ENCODE results near the gene GPANK1. TPM values are rescaled to one million over a fixed set of nuclear protein-coding genes. Genes with fewer than 3 reads are reported as not detected.

Gene GPANK1
- total and polyA plus RNA-seq, 2 experiments from 2014 or later, result 27.5 to 36.2 TPM

DNA sequence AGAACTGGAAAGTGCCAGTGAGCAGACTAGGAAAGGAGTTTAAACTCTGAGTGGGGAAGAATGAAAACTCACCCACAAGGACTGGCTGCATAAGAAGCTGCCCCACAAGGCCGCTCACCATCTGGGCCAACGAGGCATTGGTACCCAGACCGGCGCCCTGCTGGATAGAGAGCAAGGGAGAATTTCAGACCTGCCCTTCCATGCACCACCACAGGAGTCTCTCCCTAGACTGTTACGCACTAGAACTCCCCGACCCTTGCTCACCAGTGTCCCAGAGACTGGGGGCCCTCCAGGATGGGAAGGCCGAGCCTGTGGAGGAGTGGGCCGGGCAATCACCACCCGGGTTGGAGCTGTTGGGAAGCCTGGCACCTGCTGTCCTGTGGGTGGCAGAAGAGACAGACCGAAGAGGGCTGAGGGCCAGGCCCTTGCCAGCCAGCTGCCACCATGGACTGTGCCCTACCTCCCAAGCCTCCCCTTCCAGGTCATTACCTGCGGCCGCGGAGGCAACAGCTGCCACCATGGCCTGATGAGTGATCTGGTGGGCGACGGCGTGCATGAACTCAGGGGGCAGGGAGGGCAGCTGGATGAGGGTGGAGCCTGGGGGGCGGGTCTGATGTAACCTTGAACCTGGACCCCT is 20.9 kb downstream of the GPANK1 start:
- Histone ChIP-seq H3K9me3 (ENCODE audit: low read depth) (no peaks in the 10 kb centered on the region), H3K4me3 (no peak overlapping the region), H3K36me3 (peaks cover 82% of the 10 kb centered on the region), H3K27ac (no peak overlapping the region), H3K27me3 (no peaks in the 10 kb centered on the region), H3K4me1 (ENCODE audit: low read depth) (no peaks in the 10 kb centered on the region)
- no peak for DNase-seq (ENCODE audit: low read depth in 1 of 2, low spot score in 1 of 2)
- TF ChIP-seq, protein P1, sequence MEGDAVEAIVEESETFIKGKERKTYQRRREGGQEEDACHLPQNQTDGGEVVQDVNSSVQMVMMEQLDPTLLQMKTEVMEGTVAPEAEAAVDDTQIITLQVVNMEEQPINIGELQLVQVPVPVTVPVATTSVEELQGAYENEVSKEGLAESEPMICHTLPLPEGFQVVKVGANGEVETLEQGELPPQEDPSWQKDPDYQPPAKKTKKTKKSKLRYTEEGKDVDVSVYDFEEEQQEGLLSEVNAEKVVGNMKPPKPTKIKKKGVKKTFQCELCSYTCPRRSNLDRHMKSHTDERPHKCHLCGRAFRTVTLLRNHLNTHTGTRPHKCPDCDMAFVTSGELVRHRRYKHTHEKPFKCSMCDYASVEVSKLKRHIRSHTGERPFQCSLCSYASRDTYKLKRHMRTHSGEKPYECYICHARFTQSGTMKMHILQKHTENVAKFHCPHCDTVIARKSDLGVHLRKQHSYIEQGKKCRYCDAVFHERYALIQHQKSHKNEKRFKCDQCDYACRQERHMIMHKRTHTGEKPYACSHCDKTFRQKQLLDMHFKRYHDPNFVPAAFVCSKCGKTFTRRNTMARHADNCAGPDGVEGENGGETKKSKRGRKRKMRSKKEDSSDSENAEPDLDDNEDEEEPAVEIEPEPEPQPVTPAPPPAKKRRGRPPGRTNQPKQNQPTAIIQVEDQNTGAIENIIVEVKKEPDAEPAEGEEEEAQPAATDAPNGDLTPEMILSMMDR (IDR thresholded peaks at IDR 0.05; ENCODE audit: low read depth, low read length), result no peak

DNA sequence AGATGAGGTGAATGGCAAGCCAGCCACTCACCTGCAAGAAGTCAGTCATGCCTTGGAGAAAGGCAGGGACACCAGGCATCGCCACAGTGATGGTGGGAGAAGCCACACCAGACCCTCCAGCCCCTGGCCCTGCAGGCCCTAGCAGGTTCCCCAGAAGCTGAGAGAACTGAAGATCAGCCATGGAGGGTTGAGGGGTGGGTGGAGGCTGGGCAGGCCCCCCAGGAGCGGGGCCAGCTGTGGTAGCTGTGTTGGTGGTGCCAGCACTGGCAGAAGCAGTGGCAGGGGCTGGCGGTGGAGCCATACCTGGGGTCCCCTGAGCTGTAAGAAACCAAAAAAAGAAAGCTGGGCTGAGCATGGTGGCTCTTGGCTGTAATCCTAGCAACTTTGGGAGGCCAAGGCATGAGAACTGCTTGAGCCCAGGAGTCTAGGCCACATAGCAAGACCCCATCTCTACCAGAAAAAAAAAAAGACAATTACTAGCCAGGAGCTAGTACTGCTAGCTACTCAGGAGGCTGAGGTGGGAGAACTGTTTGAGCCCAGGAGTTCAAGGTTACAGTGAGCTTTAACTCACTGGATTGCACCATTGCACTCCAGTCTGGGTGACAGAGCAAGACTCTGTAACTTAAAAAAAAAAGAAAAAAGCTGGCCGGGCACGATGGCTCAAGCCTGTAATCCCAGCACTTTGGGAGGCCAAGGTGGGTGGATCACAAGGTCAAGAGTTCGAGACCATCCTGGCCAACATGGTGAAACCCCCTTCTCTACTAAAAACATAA is 21.8 kb downstream of the GPANK1 start:
- Histone ChIP-seq H3K36me3 (peaks cover 80% of the 10 kb centered on the region), H3K27me3 (no peaks in the 10 kb centered on the region), H3K9me3 (ENCODE audit: low read depth) (no peaks in the 10 kb centered on the region), H3K4me3 (no peak overlapping the region), H3K4me1 (ENCODE audit: low read depth) (no peaks in the 10 kb centered on the region), H3K27ac (no peak overlapping the region)
- DNase-seq (ENCODE audit: low read depth in 1 of 2, low spot score in 1 of 2), result no peak
- TF ChIP-seq, protein P1 (IDR thresholded peaks at IDR 0.05; ENCODE audit: low read depth, low read length), result no peak

DNA sequence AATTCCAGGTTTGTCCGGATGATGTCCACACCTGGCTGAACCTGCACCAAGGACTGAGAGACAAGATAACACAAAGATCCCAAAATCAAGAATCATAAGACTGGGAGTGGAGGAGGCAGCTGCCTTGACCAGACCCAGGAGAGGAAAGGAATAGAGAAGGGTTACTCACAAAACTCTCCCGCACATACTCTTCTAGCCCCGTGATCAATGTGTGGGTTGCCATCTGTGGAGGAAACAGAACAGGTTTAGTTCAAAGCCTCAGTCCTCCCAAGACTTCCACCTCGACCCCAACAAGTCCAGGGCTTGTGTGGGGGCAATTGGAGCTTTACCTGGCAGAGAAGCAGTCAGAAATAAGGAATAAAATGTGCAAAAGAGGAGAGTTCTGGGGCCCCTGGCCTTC is 23.4 kb downstream of the GPANK1 start:
- Histone ChIP-seq H3K9me3 (ENCODE audit: low read depth) (no peaks in the 10 kb centered on the region), H3K27me3 (no peaks in the 10 kb centered on the region), H3K27ac (no peak overlapping the region), H3K4me3 (no peak overlapping the region), H3K4me1 (ENCODE audit: low read depth) (no peaks in the 10 kb centered on the region), H3K36me3 (peaks cover 85% of the 10 kb centered on the region)
- no peak for DNase-seq (ENCODE audit: low read depth in 1 of 2, low spot score in 1 of 2)
- TF ChIP-seq, protein P1 (IDR thresholded peaks at IDR 0.05; ENCODE audit: low read depth, low read length), result no peak

DNA sequence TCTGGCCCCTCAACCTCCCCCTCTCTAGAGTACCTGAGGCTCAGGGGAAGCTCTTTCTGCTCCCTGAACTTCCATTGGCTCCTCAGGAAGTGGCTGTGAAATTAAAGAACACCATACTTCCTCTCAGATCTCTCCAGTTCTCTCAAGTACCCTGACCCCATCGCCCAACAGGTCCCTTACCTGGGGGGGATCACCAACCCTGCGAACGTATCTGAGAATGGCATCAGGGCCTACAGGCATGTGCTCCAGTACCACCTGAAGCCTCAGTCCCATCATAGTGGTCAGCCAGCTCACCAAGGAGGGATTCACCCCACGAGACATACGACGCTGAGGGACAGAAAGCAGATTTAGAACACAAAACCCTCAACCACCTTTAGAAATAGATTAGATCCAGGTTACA is 24.2 kb downstream of the GPANK1 start:
- Histone ChIP-seq H3K9me3 (ENCODE audit: low read depth) (no peaks in the 10 kb centered on the region), H3K4me3 (no peak overlapping the region), H3K4me1 (ENCODE audit: low read depth) (no peaks in the 10 kb centered on the region), H3K27ac (no peak overlapping the region), H3K27me3 (no peaks in the 10 kb centered on the region), H3K36me3 (peaks cover 86% of the 10 kb centered on the region)
- no peak for DNase-seq (ENCODE audit: low read depth in 1 of 2, low spot score in 1 of 2)
- TF ChIP-seq, protein P1 (IDR thresholded peaks at IDR 0.05; ENCODE audit: low read depth, low read length), result no peak

DNA sequence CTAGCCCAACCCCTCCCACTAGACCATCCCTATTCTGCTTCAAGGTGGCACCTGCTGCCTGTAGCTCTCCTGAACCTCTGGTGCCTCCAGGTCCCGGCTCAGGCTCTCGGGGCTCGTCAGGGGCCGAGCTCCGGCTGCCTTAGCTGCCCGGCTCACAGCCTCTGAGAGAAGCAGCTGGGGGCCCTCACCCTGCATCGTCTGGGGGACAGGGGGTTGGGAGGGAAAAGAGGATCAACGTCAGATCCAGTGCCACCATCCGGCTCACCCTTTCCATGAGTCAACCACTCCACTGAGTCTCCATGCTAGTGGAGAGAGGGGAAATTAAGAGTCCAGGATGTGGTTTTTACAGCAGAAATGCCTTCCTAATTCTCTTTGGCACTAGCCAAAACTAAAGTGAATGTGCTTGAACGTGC is 25.3 kb downstream of the GPANK1 start:
- Histone ChIP-seq H3K36me3 (peaks cover 86% of the 10 kb centered on the region), H3K4me3 (no peak overlapping the region), H3K9me3 (ENCODE audit: low read depth) (no peaks in the 10 kb centered on the region), H3K27me3 (no peaks in the 10 kb centered on the region), H3K27ac (peak overlapping the region; percentile 73), H3K4me1 (ENCODE audit: low read depth) (no peaks in the 10 kb centered on the region)
- TF ChIP-seq, protein P1 (IDR thresholded peaks at IDR 0.05; ENCODE audit: low read depth, low read length), result no peak
- peak in 1 of 2 donors; percentile 50 for DNase-seq (ENCODE audit: low read depth in 1 of 2, low spot score in 1 of 2)
